Panc1 (cell line): ENCODE results near the gene ROBO3. TPM values are rescaled to one million over a fixed set of nuclear protein-coding genes. Genes with fewer than 3 reads are reported as not detected.

ENCODE experiments used
- ATAC-seq: fragments of 200-7000 bp; cut with Tn5 transposase; 2 replicates; pipeline ENCODE4 v1.9.1; 2020; ENCODE audit warnings: mild to moderate bottlenecking, moderate library complexity
- BruUV-seq: library from RNA; stranded (reverse); fragments of 400-500 nt; replicated peaks from 2 replicates; lab custom pipeline; 2021; lab: Mats Ljungman, UMichigan
- CTCF ChIA-PET: fragments of 300-600 bp; sonication (Branson Sonifier 250); formaldehyde crosslinking; loops from one replicate; lab custom pipeline; 2022; ENCODE audit warnings: antibody characterized with exemption; lab: Charles Lee
- POLR2A ChIA-PET: fragments of 300-600 bp; sonication (Branson Sonifier 250); formaldehyde crosslinking; loops from one replicate; lab custom pipeline; 2022; ENCODE audit warnings: antibody characterized with exemption; lab: Charles Lee
- DNase-seq: peaks from one replicate; pipeline ENCODE4 v3.0.0-alpha.2; 2010; ENCODE audit warnings: low read depth, low spot score
- H3K27ac ChIP-seq: 2 replicates; pipeline ENCODE4 v1.5.1; 2011; ENCODE audit warnings: mild to moderate bottlenecking, low read length, inconsistent platforms
- H3K27me3 ChIP-seq: fragments of 200-500 bp; sonication (Bioruptor generic); 2 replicates; pipeline ENCODE4 v1.6.0; 2014; ENCODE audit warnings: low read length, inconsistent platforms; ENCODE audit not compliant: control insufficient read depth, insufficient read depth
- H3K36me3 ChIP-seq: fragments of 200-500 bp; sonication (Bioruptor generic); 2 replicates; pipeline ENCODE4 v1.5.1; 2014; ENCODE audit warnings: inconsistent platforms, mild to moderate bottlenecking, low read length, moderate library complexity; ENCODE audit not compliant: control insufficient read depth, insufficient read depth
- H3K4me1 ChIP-seq: 2 replicates; pipeline ENCODE4 v1.5.1; 2011; ENCODE audit warnings: inconsistent platforms, mild to moderate bottlenecking, low read length, moderate library complexity; ENCODE audit not compliant: control insufficient read depth, insufficient read depth
- H3K4me3 ChIP-seq, 2 experiments: 2 replicates each; pipeline ENCODE4 v1.5.1; 2011 to 2012; ENCODE audit warnings: low read depth in 2 of 2, low read length in 2 of 2, mild to moderate bottlenecking in 2 of 2, inconsistent platforms in 1 of 2, moderate library complexity in 1 of 2
- H3K9me3 ChIP-seq: fragments of 200-500 bp; sonication (Bioruptor generic); 2 replicates; pipeline ENCODE4 v1.5.1; 2014; ENCODE audit warnings: low read depth, mild to moderate bottlenecking, inconsistent platforms, low read length, moderate library complexity; ENCODE audit not compliant: control insufficient read depth, insufficient read depth
- POLR2AphosphoS5 ChIP-seq: IDR thresholded peaks from 2 replicates; pipeline ENCODE4 v1.6.1; 2012; ENCODE audit warnings: mild to moderate bottlenecking, low read depth, low read length, moderate library complexity
- SIN3A ChIP-seq: IDR thresholded peaks from 2 replicates; pipeline ENCODE4 v1.6.1; 2012; ENCODE audit warnings: low read depth, mild to moderate bottlenecking, low read length, moderate library complexity, borderline replicate concordance; ENCODE audit not compliant: insufficient read depth
- TCF7L2 ChIP-seq: IDR thresholded peaks from 2 replicates; pipeline ENCODE4 v1.6.1; 2011; ENCODE audit warnings: mild to moderate bottlenecking, low read depth, low read length, inconsistent platforms
- in situ Hi-C: cut with HindIII; loops from 2 replicates; pipeline ENCODE4 v1.10.0; 2016; ENCODE audit warnings: low sequenced_read_pairs, low pct_unique_long_range_greater_than_20kb
- intact Hi-C: fragments of 100-400 bp; cut with micrococcal nuclease; formaldehyde crosslinking; loops from one replicate; pipeline ENCODE4 v1.10.0; 2022; ENCODE audit not compliant: unreplicated experiment
- total RNA-seq: library from RNA; stranded (reverse); gene quantifications from one replicate; pipeline ENCODE4 v1.2.1, GENCODE V29; 2021; ENCODE audit not compliant: unreplicated experiment
- TF ChIP-seq, protein P1 (sequence below): fragments of 450-650 bp; IDR thresholded peaks from 2 replicates; pipeline ENCODE4 v1.5.1; 2017; ENCODE audit warnings: mild to moderate bottlenecking
- TF ChIP-seq, protein P2 (sequence below), 2 experiments: IDR thresholded peaks; 2 replicates each; pipeline ENCODE4 v1.6.1; 2011 to 2012; ENCODE audit warnings: low read depth in 2 of 2, control low read depth in 1 of 2, low read length in 1 of 2, mild to moderate bottlenecking in 1 of 2, moderate library complexity in 1 of 2; ENCODE audit not compliant: insufficient read depth in 1 of 2

Gene ROBO3
- total RNA-seq, 1 experiment from 2014 or later = 12.0 TPM

DNA sequence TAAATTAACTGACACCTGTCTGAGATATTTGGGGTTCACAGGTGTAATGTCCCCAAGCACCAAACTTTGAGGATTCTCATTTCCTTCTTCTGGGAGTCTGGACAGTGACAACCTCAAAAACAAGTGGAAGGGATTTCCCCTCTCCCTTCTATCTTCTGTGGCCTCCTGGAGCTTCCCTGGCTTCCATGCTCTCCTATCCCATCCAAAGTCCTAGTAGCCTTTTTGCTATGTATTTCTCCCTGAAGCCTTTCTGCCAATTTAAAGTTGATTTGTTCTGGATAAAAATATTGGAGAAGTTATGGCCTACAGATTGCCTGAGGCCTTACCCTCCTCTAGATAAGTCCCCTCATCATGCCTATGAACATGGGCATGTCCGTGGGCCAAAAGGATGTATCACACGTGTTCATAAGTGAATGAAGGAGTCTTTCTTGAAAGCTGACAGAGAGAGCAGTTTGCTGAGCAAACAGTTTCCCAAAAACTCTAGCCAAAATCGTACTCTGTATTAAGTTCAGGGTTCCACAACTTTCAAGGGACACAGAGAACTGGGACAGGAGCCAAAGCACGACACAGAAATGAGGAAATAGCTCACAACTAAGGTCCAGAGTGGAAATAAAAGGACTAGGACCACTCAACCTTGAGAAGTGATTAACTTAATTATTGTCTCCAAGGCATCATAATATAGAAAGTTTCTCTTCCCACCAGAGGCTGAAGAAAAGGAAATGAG, 63.9 kb downstream of the ROBO3 start:
- intact Hi-C loops = no loop called here
- TF ChIP-seq POLR2AphosphoS5 (no peak), SIN3A (no peak), TCF7L2 (no peak)
- TF ChIP-seq, protein P1, sequence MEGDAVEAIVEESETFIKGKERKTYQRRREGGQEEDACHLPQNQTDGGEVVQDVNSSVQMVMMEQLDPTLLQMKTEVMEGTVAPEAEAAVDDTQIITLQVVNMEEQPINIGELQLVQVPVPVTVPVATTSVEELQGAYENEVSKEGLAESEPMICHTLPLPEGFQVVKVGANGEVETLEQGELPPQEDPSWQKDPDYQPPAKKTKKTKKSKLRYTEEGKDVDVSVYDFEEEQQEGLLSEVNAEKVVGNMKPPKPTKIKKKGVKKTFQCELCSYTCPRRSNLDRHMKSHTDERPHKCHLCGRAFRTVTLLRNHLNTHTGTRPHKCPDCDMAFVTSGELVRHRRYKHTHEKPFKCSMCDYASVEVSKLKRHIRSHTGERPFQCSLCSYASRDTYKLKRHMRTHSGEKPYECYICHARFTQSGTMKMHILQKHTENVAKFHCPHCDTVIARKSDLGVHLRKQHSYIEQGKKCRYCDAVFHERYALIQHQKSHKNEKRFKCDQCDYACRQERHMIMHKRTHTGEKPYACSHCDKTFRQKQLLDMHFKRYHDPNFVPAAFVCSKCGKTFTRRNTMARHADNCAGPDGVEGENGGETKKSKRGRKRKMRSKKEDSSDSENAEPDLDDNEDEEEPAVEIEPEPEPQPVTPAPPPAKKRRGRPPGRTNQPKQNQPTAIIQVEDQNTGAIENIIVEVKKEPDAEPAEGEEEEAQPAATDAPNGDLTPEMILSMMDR = no peak
- TF ChIP-seq, protein P2, sequence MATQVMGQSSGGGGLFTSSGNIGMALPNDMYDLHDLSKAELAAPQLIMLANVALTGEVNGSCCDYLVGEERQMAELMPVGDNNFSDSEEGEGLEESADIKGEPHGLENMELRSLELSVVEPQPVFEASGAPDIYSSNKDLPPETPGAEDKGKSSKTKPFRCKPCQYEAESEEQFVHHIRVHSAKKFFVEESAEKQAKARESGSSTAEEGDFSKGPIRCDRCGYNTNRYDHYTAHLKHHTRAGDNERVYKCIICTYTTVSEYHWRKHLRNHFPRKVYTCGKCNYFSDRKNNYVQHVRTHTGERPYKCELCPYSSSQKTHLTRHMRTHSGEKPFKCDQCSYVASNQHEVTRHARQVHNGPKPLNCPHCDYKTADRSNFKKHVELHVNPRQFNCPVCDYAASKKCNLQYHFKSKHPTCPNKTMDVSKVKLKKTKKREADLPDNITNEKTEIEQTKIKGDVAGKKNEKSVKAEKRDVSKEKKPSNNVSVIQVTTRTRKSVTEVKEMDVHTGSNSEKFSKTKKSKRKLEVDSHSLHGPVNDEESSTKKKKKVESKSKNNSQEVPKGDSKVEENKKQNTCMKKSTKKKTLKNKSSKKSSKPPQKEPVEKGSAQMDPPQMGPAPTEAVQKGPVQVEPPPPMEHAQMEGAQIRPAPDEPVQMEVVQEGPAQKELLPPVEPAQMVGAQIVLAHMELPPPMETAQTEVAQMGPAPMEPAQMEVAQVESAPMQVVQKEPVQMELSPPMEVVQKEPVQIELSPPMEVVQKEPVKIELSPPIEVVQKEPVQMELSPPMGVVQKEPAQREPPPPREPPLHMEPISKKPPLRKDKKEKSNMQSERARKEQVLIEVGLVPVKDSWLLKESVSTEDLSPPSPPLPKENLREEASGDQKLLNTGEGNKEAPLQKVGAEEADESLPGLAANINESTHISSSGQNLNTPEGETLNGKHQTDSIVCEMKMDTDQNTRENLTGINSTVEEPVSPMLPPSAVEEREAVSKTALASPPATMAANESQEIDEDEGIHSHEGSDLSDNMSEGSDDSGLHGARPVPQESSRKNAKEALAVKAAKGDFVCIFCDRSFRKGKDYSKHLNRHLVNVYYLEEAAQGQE (IDR thresholded peaks at IDR 0.05; ENCODE audit: insufficient read depth in 1 of 2, low read depth in 2 of 2, low read length in 1 of 2) = no peak
- DNase-seq (no peak), ATAC-seq (no peak)
- H3K9me3 ChIP-seq = no peaks in the 10 kb centered on the region
- BruUV-seq = no TSS peak
- ChIA-PET POLR2A (no interaction called here), CTCF (no interaction called here)
- no peak overlapping the region for H3K27ac ChIP-seq
- H3K27me3 ChIP-seq = peaks cover 3% of the 10 kb centered on the region; the same call in 1 of the 2 replicates
- H3K4me3 ChIP-seq = no peak overlapping the region
- no peaks in the 10 kb centered on the region for H3K4me1 ChIP-seq
- in situ Hi-C loops = no loop called here
- no peaks in the 10 kb centered on the region for H3K36me3 ChIP-seq

GRCh38 chr11:124930799-124931198, 65.6 kb downstream of the ROBO3 start:
- POLR2A ChIA-PET = no interaction called here

More at GRCh38 chr11:124930799-124931198, 65.6 kb downstream of the ROBO3 start:
- ATAC-seq = no peak
- intact Hi-C loops (no loop called here), in situ Hi-C loops (no loop called here)
- TF ChIP-seq, protein P2 (IDR thresholded peaks at IDR 0.05; ENCODE audit: insufficient read depth in 1 of 2, low read depth in 2 of 2, low read length in 1 of 2) = no peak
- no peak for TF ChIP-seq TCF7L2
- TF ChIP-seq SIN3A = no peak
- no peak for TF ChIP-seq POLR2AphosphoS5
- TF ChIP-seq, protein P1 = no peak
- H3K27me3 ChIP-seq = peaks cover 3% of the 10 kb centered on the region; the same call in 1 of the 2 replicates
- CTCF ChIA-PET = no interaction called here
- no peaks in the 10 kb centered on the region for H3K9me3 ChIP-seq
- no peaks in the 10 kb centered on the region for H3K36me3 ChIP-seq
- BruUV-seq = no TSS peak
- H3K27ac ChIP-seq = no peak overlapping the region
- H3K4me3 ChIP-seq = no peak overlapping the region
- DNase-seq = no peak
- no peaks in the 10 kb centered on the region for H3K4me1 ChIP-seq
